Left lung (tissue), 10 donors: Measurements from ENCODE around the gene ZSCAN4. TPM values are rescaled to one million over a fixed set of nuclear protein-coding genes. Genes with fewer than 3 reads are reported as not detected.

Source experiments
- ATAC-seq: fragments of 200-7000 bp; cut with Tn5 transposase; one replicate; pipeline ENCODE4 v1.9.1; 2020; ENCODE audit warnings: moderate library complexity
- DNase-seq, 4 donors: peaks; one replicate each; pipeline ENCODE4 v3.0.0-alpha.2; 2013 to 2020
- H3K27ac ChIP-seq, 2 donors: fragments of 200-600 bp; sonication (generic) in 1 of 2; one replicate each; pipeline versions ENCODE4 v1.5.0 to v1.8.0; 2020 to 2021
- H3K27me3 ChIP-seq, 2 donors: fragments of 200-600 bp; sonication (generic) in 1 of 2; one replicate each; pipeline versions ENCODE4 v1.5.0 to v1.8.0; 2020 to 2021
- H3K36me3 ChIP-seq, 2 donors: fragments of 200-600 bp; sonication (generic) in 1 of 2; one replicate each; pipeline versions ENCODE4 v1.5.0 to v1.8.0; 2020 to 2021
- H3K4me1 ChIP-seq, 2 donors: fragments of 200-600 bp; one replicate each; pipeline ENCODE4 v1.8.0; 2021
- H3K4me3 ChIP-seq, 2 donors: fragments of 200-600 bp; sonication (generic) in 1 of 2; one replicate each; pipeline versions ENCODE4 v1.5.0 to v1.8.0; 2020 to 2021; ENCODE audit warnings: mild to moderate bottlenecking in 1 of 2
- H3K9me3 ChIP-seq, 2 donors: fragments of 200-600 bp; sonication (generic) in 1 of 2; one replicate each; pipeline versions ENCODE4 v1.5.0 to v1.8.0; 2020 to 2021
- intact Hi-C, 2 donors: fragments of 100-400 bp; cut with DNase I; formaldehyde crosslinking; loops; one replicate each; pipeline versions ENCODE4 v1.11.2 to v1.14.2; 2022
- polyA plus RNA-seq, 6 donors: library from polyadenylated mRNA; unstranded; fragments of 120-200 nt; gene quantifications; one replicate each; pipeline ENCODE4 v1.2.1, GENCODE V29; 2013; ENCODE audit not compliant: insufficient read length in 6 of 6
- total RNA-seq, 2 donors: library from RNA; stranded (reverse); fragmentation: NEBNext Ultra II Directional; extraction: Animal tissue kit (Norgen Biotek cat#: 25700); gene quantifications; one replicate each; pipeline ENCODE4 v1.2.1, GENCODE V29; 2021
- TF ChIP-seq, protein P1 (sequence below), 2 donors: fragments of 200-600 bp; sonication (generic) in 1 of 2; IDR thresholded peaks; one replicate each; pipeline versions ENCODE4 v1.5.0 to v1.8.0; 2021; ENCODE audit warnings: antibody characterized with exemption in 2 of 2
- donor health status: DM: no; HTN: yes; CAD: no.
- donor health status: DM: no; HTN: no; CAD: no.

Gene ZSCAN4
- total and polyA plus RNA-seq, 8 donors = 0.08 to 0.23 (median 0.17) TPM; not detected in 1

DNA sequence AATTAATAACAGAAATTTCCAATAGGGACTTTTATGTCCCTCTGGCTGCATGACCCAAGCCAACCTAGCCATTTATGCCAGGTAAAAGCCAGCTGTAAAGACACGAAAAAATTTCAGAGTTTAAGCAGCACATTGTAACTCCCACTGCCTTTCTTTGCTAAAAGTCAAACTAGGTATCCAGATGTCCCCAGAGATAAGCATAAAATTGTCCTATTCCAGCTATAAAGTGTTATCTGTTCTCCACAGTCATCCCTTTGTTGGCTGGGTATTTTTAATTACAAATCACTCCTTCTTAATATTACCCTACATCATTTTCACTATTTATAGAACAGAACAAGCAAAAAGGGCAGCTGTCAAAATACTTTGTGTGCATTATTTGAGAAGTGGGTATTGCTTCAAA is 43.5 kb downstream of the ZSCAN4 start:
- peaks cover 0 to 11% of the 10 kb centered on the region in 2 donors for H3K36me3 ChIP-seq
- intact Hi-C loops = no loop called here
- no peak overlapping the region for H3K4me3 ChIP-seq
- DNase-seq (no peak), ATAC-seq (no peak)
- H3K4me1 ChIP-seq = peaks cover under 1 to 3% of the 10 kb centered on the region in 2 donors
- no peak overlapping the region for H3K27ac ChIP-seq
- peaks cover 0 to 96% of the 10 kb centered on the region in 2 donors for H3K9me3 ChIP-seq
- TF ChIP-seq, protein P1, sequence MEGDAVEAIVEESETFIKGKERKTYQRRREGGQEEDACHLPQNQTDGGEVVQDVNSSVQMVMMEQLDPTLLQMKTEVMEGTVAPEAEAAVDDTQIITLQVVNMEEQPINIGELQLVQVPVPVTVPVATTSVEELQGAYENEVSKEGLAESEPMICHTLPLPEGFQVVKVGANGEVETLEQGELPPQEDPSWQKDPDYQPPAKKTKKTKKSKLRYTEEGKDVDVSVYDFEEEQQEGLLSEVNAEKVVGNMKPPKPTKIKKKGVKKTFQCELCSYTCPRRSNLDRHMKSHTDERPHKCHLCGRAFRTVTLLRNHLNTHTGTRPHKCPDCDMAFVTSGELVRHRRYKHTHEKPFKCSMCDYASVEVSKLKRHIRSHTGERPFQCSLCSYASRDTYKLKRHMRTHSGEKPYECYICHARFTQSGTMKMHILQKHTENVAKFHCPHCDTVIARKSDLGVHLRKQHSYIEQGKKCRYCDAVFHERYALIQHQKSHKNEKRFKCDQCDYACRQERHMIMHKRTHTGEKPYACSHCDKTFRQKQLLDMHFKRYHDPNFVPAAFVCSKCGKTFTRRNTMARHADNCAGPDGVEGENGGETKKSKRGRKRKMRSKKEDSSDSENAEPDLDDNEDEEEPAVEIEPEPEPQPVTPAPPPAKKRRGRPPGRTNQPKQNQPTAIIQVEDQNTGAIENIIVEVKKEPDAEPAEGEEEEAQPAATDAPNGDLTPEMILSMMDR (IDR thresholded peaks at IDR 0.05) = no peak
- H3K27me3 ChIP-seq = peaks cover 0 to 8% of the 10 kb centered on the region in 2 donors

DNA sequence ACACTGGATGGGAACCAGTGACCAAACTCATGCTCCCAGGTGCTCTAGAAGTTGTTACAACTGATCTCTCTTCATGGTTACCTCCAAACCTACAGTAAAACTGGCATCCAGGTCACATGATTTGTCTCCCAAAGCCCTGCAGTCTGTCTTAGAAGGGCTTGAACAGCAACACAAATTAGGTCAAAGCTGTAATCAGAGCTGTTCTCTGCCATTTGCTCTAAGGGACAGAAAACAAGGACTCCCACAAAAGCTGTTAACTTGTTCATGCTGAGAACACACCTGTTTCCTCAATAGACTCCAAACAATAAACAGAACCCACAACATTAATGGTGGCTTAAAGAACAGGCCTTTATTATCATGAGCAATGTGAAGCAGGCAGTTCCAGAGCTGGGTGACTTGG is 50.7 kb downstream of the ZSCAN4 start:
- Histone ChIP-seq H3K9me3 (peaks cover 0 to 98% of the 10 kb centered on the region in 2 donors), H3K27ac (no peak overlapping the region), H3K27me3 (no peaks in the 10 kb centered on the region), H3K4me3 (no peak overlapping the region), H3K4me1 (no peaks in the 10 kb centered on the region), H3K36me3 (peaks cover 0 to 55% of the 10 kb centered on the region in 2 donors)
- intact Hi-C loops = no loop called here
- DNase-seq = no peak
- TF ChIP-seq, protein P1 (IDR thresholded peaks at IDR 0.05) = no peak
- ATAC-seq = no peak

DNA sequence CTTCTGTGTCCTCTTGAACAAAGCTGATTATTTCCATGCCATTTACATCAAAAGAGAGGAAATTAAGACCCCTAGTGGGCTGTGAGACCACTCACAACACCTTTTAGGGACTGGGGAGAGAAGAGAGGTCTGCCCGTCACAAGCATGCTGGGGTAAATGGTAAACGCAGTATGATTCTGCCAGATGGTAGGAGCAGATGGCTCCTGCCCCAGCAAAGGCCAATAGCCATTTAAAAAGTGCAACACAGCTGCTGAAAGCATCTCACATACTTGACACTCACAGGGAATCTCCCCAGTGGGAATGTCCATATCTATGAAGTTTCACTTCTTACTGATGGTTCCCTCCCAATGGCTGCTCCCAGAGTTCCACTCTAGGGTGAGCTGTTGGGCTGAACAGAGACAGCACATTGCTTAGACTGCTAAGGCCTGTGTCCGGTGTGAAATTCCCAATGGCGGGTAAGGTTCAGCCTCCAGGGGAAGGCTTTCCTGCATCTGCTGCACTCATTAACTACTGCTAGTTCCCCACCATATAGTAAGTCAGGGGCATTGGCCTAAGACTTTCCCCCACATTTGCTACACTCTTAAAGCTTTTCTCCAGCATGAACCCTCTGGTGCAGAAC is 51.3 kb downstream of the ZSCAN4 start:
- H3K9me3 ChIP-seq = peaks cover 0 to 97% of the 10 kb centered on the region in 2 donors
- H3K27ac ChIP-seq = no peak overlapping the region
- H3K4me1 ChIP-seq = no peaks in the 10 kb centered on the region
- intact Hi-C loops = no loop called here
- DNase-seq (no peak), ATAC-seq (no peak)
- TF ChIP-seq, protein P1 (IDR thresholded peaks at IDR 0.05) = no peak
- H3K4me3 ChIP-seq = no peak overlapping the region
- H3K27me3 ChIP-seq = no peaks in the 10 kb centered on the region
- H3K36me3 ChIP-seq = peaks cover 0 to 53% of the 10 kb centered on the region in 2 donors

DNA sequence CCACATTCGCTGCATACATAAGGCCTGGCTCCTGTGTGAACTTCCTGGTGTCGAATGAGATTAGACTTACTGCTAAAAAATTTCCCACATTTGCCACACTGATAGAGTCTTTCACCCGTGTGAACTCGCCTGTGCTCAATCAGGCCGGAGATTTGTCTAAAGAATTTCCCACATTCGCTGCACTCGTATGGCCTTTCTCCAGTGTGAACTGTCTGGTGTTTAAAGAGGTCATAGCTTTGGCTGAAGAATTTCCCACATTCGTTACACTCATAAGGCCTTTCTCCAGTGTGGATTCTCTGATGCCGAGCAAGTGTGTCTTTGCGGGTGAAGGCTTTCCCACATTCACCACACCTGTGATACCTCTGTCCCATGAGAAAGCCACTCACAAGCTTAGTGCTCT is 52.1 kb downstream of the ZSCAN4 start:
- TF ChIP-seq, protein P1 (IDR thresholded peaks at IDR 0.05) = no peak
- Histone ChIP-seq H3K4me1 (no peaks in the 10 kb centered on the region), H3K36me3 (peaks cover 0 to 53% of the 10 kb centered on the region in 2 donors), H3K27ac (no peak overlapping the region), H3K9me3 (peaks cover 0 to 97% of the 10 kb centered on the region in 2 donors), H3K27me3 (no peaks in the 10 kb centered on the region), H3K4me3 (no peak overlapping the region)
- ATAC-seq = no peak
- intact Hi-C loops = no loop called here
- DNase-seq = no peak

Other genes with a start within 250 kb of the ZSCAN4 start
- gene ZNF749, start 233.6 kb upstream of the ZSCAN4 start, total RNA-seq = 10 to 100 TPM; 10.3 to 12.2 TPM
- gene ZNF749, start 233.6 kb upstream of the ZSCAN4 start, polyA plus RNA-seq = 10 to 100 TPM; 11.1 to 15.1 (median 13.1) TPM
- 1 to 10 TPM in 1 of 2 donors, under 1 TPM in 1; 0.65 to 1.0 TPM for gene VN1R1, start 211.8 kb upstream of the ZSCAN4 start, total RNA-seq
- gene VN1R1, start 211.8 kb upstream of the ZSCAN4 start, polyA plus RNA-seq = 1 to 10 TPM; 3.8 to 5.2 (median 4.2) TPM
- 10 to 100 TPM in 1 of 2 donors, 1 to 10 TPM in 1; 9.2 to 12.7 TPM for gene ZNF772, start 191.4 kb upstream of the ZSCAN4 start, total RNA-seq
- gene ZNF772, start 191.4 kb upstream of the ZSCAN4 start, polyA plus RNA-seq = 10 to 100 TPM; 14.5 to 19.8 (median 18.2) TPM
- gene ZNF419, start 181.2 kb upstream of the ZSCAN4 start, total RNA-seq = 10 to 100 TPM in 1 of 2 donors, 1 to 10 TPM in 1; 9.8 to 10.2 TPM
- 10 to 100 TPM; 21.5 to 34.0 (median 23.7) TPM for gene ZNF419, start 181.2 kb upstream of the ZSCAN4 start, polyA plus RNA-seq
- gene ZNF773, start 169.0 kb upstream of the ZSCAN4 start, total RNA-seq = 1 to 10 TPM; 6.4 to 7.2 TPM
- gene ZNF773, start 169.0 kb upstream of the ZSCAN4 start, polyA plus RNA-seq = 10 to 100 TPM; 14.3 to 16.2 (median 15.2) TPM
- gene ZNF549, start 141.6 kb upstream of the ZSCAN4 start, total RNA-seq = 1 to 10 TPM; 4.9 to 5.8 TPM
- gene ZNF549, start 141.6 kb upstream of the ZSCAN4 start, polyA plus RNA-seq = 10 to 100 TPM; 17.3 to 19.9 (median 18.4) TPM
- gene ZNF550, start 109.1 kb upstream of the ZSCAN4 start, total RNA-seq = 1 to 10 TPM; 7.4 to 7.6 TPM
- gene ZNF550, start 109.1 kb upstream of the ZSCAN4 start, polyA plus RNA-seq = 10 to 100 TPM; 18.7 to 29.9 (median 23.2) TPM
- 1 to 10 TPM; 4.5 TPM for gene ZNF416, start 90.0 kb upstream of the ZSCAN4 start, total RNA-seq
- gene ZNF416, start 90.0 kb upstream of the ZSCAN4 start, polyA plus RNA-seq = 1 to 10 TPM; 7.3 to 9.4 (median 7.7) TPM
- 1 to 10 TPM; 4.4 to 4.7 TPM for gene ZIK1, start 84.8 kb upstream of the ZSCAN4 start, total RNA-seq
- gene ZIK1, start 84.8 kb upstream of the ZSCAN4 start, polyA plus RNA-seq = 10 to 100 TPM; 15.0 to 23.4 (median 18.4) TPM
- gene ZNF530, start 69.0 kb upstream of the ZSCAN4 start, total RNA-seq = 1 to 10 TPM; 2.3 to 3.6 TPM
- gene ZNF530, start 69.0 kb upstream of the ZSCAN4 start, polyA plus RNA-seq = 1 to 10 TPM; 5.8 to 7.6 (median 7.0) TPM
- gene ZNF134, start 54.7 kb upstream of the ZSCAN4 start, total RNA-seq = 10 to 100 TPM; 14.7 to 16.8 TPM
- gene ZNF134, start 54.7 kb upstream of the ZSCAN4 start, polyA plus RNA-seq = 10 to 100 TPM; 24.9 to 27.7 (median 26.3) TPM
- gene ZNF211, start 35.8 kb upstream of the ZSCAN4 start, total RNA-seq = 10 to 100 TPM; 12.5 to 15.8 TPM
- 10 to 100 TPM; 37.0 to 49.4 (median 40.9) TPM for gene ZNF211, start 35.8 kb upstream of the ZSCAN4 start, polyA plus RNA-seq
- gene ZNF551, start 13.0 kb downstream of the ZSCAN4 start, total RNA-seq = 1 to 10 TPM; 6.0 to 7.1 TPM
- gene ZNF551, start 13.0 kb downstream of the ZSCAN4 start, polyA plus RNA-seq = 10 to 100 TPM; 15.9 to 19.9 (median 18.5) TPM
- 1 to 10 TPM; 7.0 to 8.3 TPM for gene ZNF154, start 40.3 kb downstream of the ZSCAN4 start, total RNA-seq
- gene ZNF154, start 40.3 kb downstream of the ZSCAN4 start, polyA plus RNA-seq = 10 to 100 TPM; 40.2 to 49.0 (median 43.2) TPM
- gene ZNF671, start 58.7 kb downstream of the ZSCAN4 start, total RNA-seq = 1 to 10 TPM; 7.3 to 9.6 TPM
- 10 to 100 TPM; 20.1 to 26.4 (median 24.6) TPM for gene ZNF671, start 58.7 kb downstream of the ZSCAN4 start, polyA plus RNA-seq
- 10 to 100 TPM; 10.2 to 15.3 TPM for gene ZNF776, start 77.9 kb downstream of the ZSCAN4 start, total RNA-seq
- 10 to 100 TPM; 35.4 to 45.8 (median 41.3) TPM for gene ZNF776, start 77.9 kb downstream of the ZSCAN4 start, polyA plus RNA-seq
- 10 to 100 TPM; 13.2 to 15.3 TPM for gene ZNF586, start 100.7 kb downstream of the ZSCAN4 start, total RNA-seq
- 10 to 100 TPM; 28.7 to 38.1 (median 31.1) TPM for gene ZNF586, start 100.7 kb downstream of the ZSCAN4 start, polyA plus RNA-seq
- 10 to 100 TPM; 11.2 to 15.7 TPM for gene ZNF552, start 146.0 kb downstream of the ZSCAN4 start, total RNA-seq
- gene ZNF552, start 146.0 kb downstream of the ZSCAN4 start, polyA plus RNA-seq = 10 to 100 TPM; 15.2 to 21.4 (median 17.4) TPM
- gene ZNF587B, start 161.4 kb downstream of the ZSCAN4 start, total RNA-seq = 10 to 100 TPM; 12.9 to 20.1 TPM
- gene ZNF587B, start 161.4 kb downstream of the ZSCAN4 start, polyA plus RNA-seq = 10 to 100 TPM; 12.1 to 17.3 (median 14.1) TPM
- gene ZNF587, start 180.9 kb downstream of the ZSCAN4 start, total RNA-seq = 10 to 100 TPM; 31.4 to 34.0 TPM
- 10 to 100 TPM; 33.6 to 38.8 (median 36.4) TPM for gene ZNF587, start 180.9 kb downstream of the ZSCAN4 start, polyA plus RNA-seq
- 10 to 100 TPM; 10.7 to 21.0 TPM for gene ZNF814, start 220.1 kb downstream of the ZSCAN4 start, total RNA-seq
- gene ZNF814, start 220.1 kb downstream of the ZSCAN4 start, polyA plus RNA-seq = 10 to 100 TPM; 52.7 to 71.2 (median 65.2) TPM
- 10 to 100 TPM; 15.8 to 20.7 TPM for gene ZNF417, start 247.7 kb downstream of the ZSCAN4 start, total RNA-seq
- 10 to 100 TPM; 35.8 to 47.8 (median 42.0) TPM for gene ZNF417, start 247.7 kb downstream of the ZSCAN4 start, polyA plus RNA-seq